Measurements from ENCODE around the gene MALAT1.

MALAT1 gene

GRCh38 chr11:65530157-65530496 is 31.3 kb downstream of the MALAT1 start:
- H3K36me3 ChIP-seq (ENCODE audit: low read length), result no peaks in the 10 kb centered on the region

GRCh38 chr11:65532388-65533064 is 33.7 kb downstream of the MALAT1 start:
- Histone ChIP-seq H3K4me3 (ENCODE audit: insufficient read depth, low read length, poor library complexity, severe bottlenecking) (no peak overlapping the region), H3K9me2 (replicated peaks; ENCODE audit: insufficient read depth, low read length) (no peaks in the 10 kb centered on the region), H3K27ac (ENCODE audit: low read depth, low read length) (no peak overlapping the region), H3K9me3 (ENCODE audit: insufficient read depth, low read length) (no peaks in the 10 kb centered on the region), H4K20me1 (ENCODE audit: low read depth, low read length) (no peaks in the 10 kb centered on the region), H3K9ac (ENCODE audit: low read length) (no peak overlapping the region), H3K36me3 (ENCODE audit: low read length) (no peaks in the 10 kb centered on the region), H3F3A (ENCODE audit: insufficient read depth) (no peaks in the 10 kb centered on the region), H3K79me2 (ENCODE audit: insufficient read depth, low read length) (no peaks in the 10 kb centered on the region), H2AFZ (ENCODE audit: low read depth, low read length, severe bottlenecking) (no peak overlapping the region), H3K27me3 (ENCODE audit: low read length) (no peaks in the 10 kb centered on the region), H3K4me2 (ENCODE audit: low read depth, low read length, poor library complexity, severe bottlenecking) (no peak overlapping the region)
- TF ChIP-seq EZH2phosphoT487 (conservative IDR thresholded peaks at IDR 0.05; ENCODE audit: low read length), result no peak
- no peak for TF ChIP-seq CTCF (IDR thresholded peaks at IDR 0.05; ENCODE audit: insufficient read depth, low read length, poor library complexity, severe bottlenecking)

More at GRCh38 chr11:65530157-65530496, 31.3 kb downstream of the MALAT1 start:
- TF ChIP-seq EZH2phosphoT487 (conservative IDR thresholded peaks at IDR 0.05; ENCODE audit: low read length) (no peak), CTCF (IDR thresholded peaks at IDR 0.05; ENCODE audit: insufficient read depth, low read length, poor library complexity, severe bottlenecking) (no peak)
- no peaks in the 10 kb centered on the region for H3F3A ChIP-seq (ENCODE audit: insufficient read depth)
- H3K27me3 ChIP-seq (ENCODE audit: low read length), result no peaks in the 10 kb centered on the region
- H3K4me2 ChIP-seq (ENCODE audit: low read depth, low read length, poor library complexity, severe bottlenecking), result no peak overlapping the region
- no peaks in the 10 kb centered on the region for H3K9me3 ChIP-seq (ENCODE audit: insufficient read depth, low read length)
- H3K4me3 ChIP-seq (ENCODE audit: insufficient read depth, low read length, poor library complexity, severe bottlenecking), result no peak overlapping the region
- no peaks in the 10 kb centered on the region for H3K9me2 ChIP-seq (replicated peaks; ENCODE audit: insufficient read depth, low read length)
- H3K79me2 ChIP-seq (ENCODE audit: insufficient read depth, low read length), result peaks cover 5% of the 10 kb centered on the region; the same call in 1 of the 2 replicates
- no peaks in the 10 kb centered on the region for H4K20me1 ChIP-seq (ENCODE audit: low read depth, low read length)
- H3K9ac ChIP-seq (ENCODE audit: low read length), result no peak overlapping the region
- H2AFZ ChIP-seq (ENCODE audit: low read depth, low read length, severe bottlenecking), result no peak overlapping the region
- H3K27ac ChIP-seq (ENCODE audit: low read depth, low read length), result no peak overlapping the region

- Histone ChIP-seq H2AFZ (ENCODE audit: low read depth, low read length, severe bottlenecking) (no peak overlapping the region), H3K9me3 (ENCODE audit: insufficient read depth, low read length) (no peaks in the 10 kb centered on the region), H3F3A (ENCODE audit: insufficient read depth) (no peaks in the 10 kb centered on the region), H3K4me3 (ENCODE audit: insufficient read depth, low read length, poor library complexity, severe bottlenecking) (no peak overlapping the region), H3K9me2 (replicated peaks; ENCODE audit: insufficient read depth, low read length) (no peaks in the 10 kb centered on the region), H3K4me2 (ENCODE audit: low read depth, low read length, poor library complexity, severe bottlenecking) (no peak overlapping the region), H3K27me3 (ENCODE audit: low read length) (no peaks in the 10 kb centered on the region), H4K20me1 (ENCODE audit: low read depth, low read length) (no peaks in the 10 kb centered on the region), H3K36me3 (ENCODE audit: low read length) (no peaks in the 10 kb centered on the region), H3K9ac (ENCODE audit: low read length) (no peak overlapping the region), H3K79me2 (ENCODE audit: insufficient read depth, low read length) (no peaks in the 10 kb centered on the region), H3K27ac (ENCODE audit: low read depth, low read length) (no peak overlapping the region)
- no peak for TF ChIP-seq CTCF (IDR thresholded peaks at IDR 0.05; ENCODE audit: insufficient read depth, low read length, poor library complexity, severe bottlenecking)
- TF ChIP-seq EZH2phosphoT487 (conservative IDR thresholded peaks at IDR 0.05; ENCODE audit: low read length), result no peak
These were observed 36.3 kb downstream of the MALAT1 start for GRCh38 chr11:65535102-65535501.

Data from SU-DHL-6 (cell line).